PC-3 (cell line): Measurements from ENCODE around the gene TCERG1L. TPM values are rescaled to one million over a fixed set of nuclear protein-coding genes. Genes with fewer than 3 reads are reported as not detected.

ENCODE experiments used
- ATAC-seq: fragments of 200-7000 bp; cut with Tn5 transposase; 2 replicates; pipeline ENCODE4 v1.9.1; 2020; ENCODE audit warnings: mild to moderate bottlenecking, moderate library complexity
- BruUV-seq: library from RNA; stranded (reverse); fragments of 400-500 nt; replicated peaks from 2 replicates; lab custom pipeline; 2021; lab: Mats Ljungman, UMichigan
- CTCF ChIA-PET: fragments of 300-600 bp; sonication (Branson Sonifier 250); formaldehyde crosslinking; loops from one replicate; lab custom pipeline; 2022; ENCODE audit warnings: antibody characterized with exemption; lab: Charles Lee
- POLR2A ChIA-PET: fragments of 300-600 bp; sonication (Branson Sonifier 250); formaldehyde crosslinking; loops from one replicate; lab custom pipeline; 2022; ENCODE audit warnings: antibody characterized with exemption; ENCODE audit not compliant: unreplicated experiment; lab: Charles Lee
- DNase-seq: peaks from one replicate; pipeline ENCODE4 v3.0.0-alpha.2; 2015
- H2AFZ ChIP-seq: fragments of 300-600 bp; sonication (generic); 2 replicates; pipeline ENCODE4 v1.6.0; 2016; ENCODE audit warnings: antibody characterized with exemption, low read length
- H3F3A ChIP-seq: fragments of 300-600 bp; sonication (generic); one replicate; pipeline ENCODE4 v1.6.0; 2017; ENCODE audit warnings: antibody characterized with exemption, low read length, control low read depth, mild to moderate bottlenecking; ENCODE audit not compliant: unreplicated experiment
- H3K27ac ChIP-seq: fragments of 300-600 bp; sonication (generic); 2 replicates; pipeline ENCODE4 v1.5.1; 2016; ENCODE audit warnings: mild to moderate bottlenecking, low read length
- H3K27me3 ChIP-seq: fragments of 300-600 bp; sonication (generic); 2 replicates; pipeline ENCODE4 v1.6.1; 2016; ENCODE audit warnings: low read length, mixed read lengths
- H3K36me3 ChIP-seq: fragments of 300-600 bp; sonication (generic); 2 replicates; pipeline ENCODE4 v1.6.1; 2016; ENCODE audit warnings: low read depth, mixed run types, low read length, mixed read lengths
- H3K4me1 ChIP-seq: fragments of 300-600 bp; sonication (generic); 2 replicates; pipeline ENCODE4 v1.5.1; 2016; ENCODE audit warnings: low read length; ENCODE audit not compliant: insufficient read depth
- H3K4me2 ChIP-seq: fragments of 300-600 bp; sonication (generic); 2 replicates; pipeline ENCODE4 v1.6.0; 2016; ENCODE audit warnings: low read length
- H3K4me3 ChIP-seq: fragments of 300-600 bp; sonication (generic); 2 replicates; pipeline ENCODE4 v1.5.1; 2016; ENCODE audit warnings: mild to moderate bottlenecking, low read length, mixed read lengths
- H3K79me2 ChIP-seq: fragments of 300-600 bp; sonication (generic); 2 replicates; pipeline ENCODE4 v1.6.1; 2017; ENCODE audit warnings: low read length, mixed read lengths
- H3K9ac ChIP-seq: fragments of 300-600 bp; sonication (generic); 2 replicates; pipeline ENCODE4 v1.6.0; 2016; ENCODE audit warnings: mild to moderate bottlenecking, low read length
- H3K9me2 ChIP-seq: fragments of 300-600 bp; sonication (generic); replicated peaks from 2 replicates; pipeline ENCODE4 v1.6.1; 2016; ENCODE audit warnings: mixed run types, low read length, mixed read lengths
- H3K9me3 ChIP-seq: fragments of 300-600 bp; sonication (generic); 2 replicates; pipeline ENCODE4 v1.6.1; 2016; ENCODE audit warnings: low read length, mixed read lengths
- H4K20me1 ChIP-seq: fragments of 300-600 bp; sonication (generic); 2 replicates; pipeline ENCODE4 v1.6.1; 2016; ENCODE audit warnings: low read length, mixed read lengths
- CTCF ChIP-seq: fragments of 300-600 bp; sonication (generic); conservative IDR thresholded peaks from 2 replicates; pipeline ENCODE4 v1.5.1; 2017; ENCODE audit warnings: antibody characterized with exemption, low read depth, mild to moderate bottlenecking, low read length
- EZH2 ChIP-seq: fragments of 300-600 bp; sonication (generic); IDR thresholded peaks from one replicate; pipeline ENCODE4 v1.6.1; 2017; ENCODE audit warnings: antibody characterized with exemption, mild to moderate bottlenecking, low read length; ENCODE audit not compliant: unreplicated experiment
- EZH2phosphoT487 ChIP-seq: fragments of 300-600 bp; sonication (generic); IDR thresholded peaks from 2 replicates; pipeline ENCODE4 v1.6.1; 2018; ENCODE audit warnings: mild to moderate bottlenecking, antibody characterized with exemption, low read length, borderline replicate concordance
- intact Hi-C: fragments of 100-400 bp; cut with micrococcal nuclease; formaldehyde crosslinking; loops from 2 replicates; pipeline ENCODE4 v1.9.0; 2023
- total RNA-seq: library from RNA; depleted of rRNA; stranded (reverse); fragments of >200 nt; gene quantifications from 2 replicates; pipeline ENCODE4 v1.2.3, GENCODE V29; 2014

Gene TCERG1L
- total RNA-seq, 1 experiment from 2014 or later, result not detected

GRCh38 chr10:131129544-131129943 lies 182.0 kb downstream of the TCERG1L start:
- no peaks in the 10 kb centered on the region for H3K36me3 ChIP-seq
- H3K9ac ChIP-seq, result no peak overlapping the region
- POLR2A ChIA-PET, result no interaction called here
- no peaks in the 10 kb centered on the region for H3K9me3 ChIP-seq
- H3F3A ChIP-seq, result no peaks in the 10 kb centered on the region
- no peak overlapping the region for H3K4me3 ChIP-seq
- H3K4me1 ChIP-seq, result no peaks in the 10 kb centered on the region
- no peaks in the 10 kb centered on the region for H3K27me3 ChIP-seq
- no peaks in the 10 kb centered on the region for H3K79me2 ChIP-seq
- no peak overlapping the region for H2AFZ ChIP-seq
- DNase-seq, result no peak
- no peak overlapping the region for H3K4me2 ChIP-seq
- H3K27ac ChIP-seq, result no peak overlapping the region
- TF ChIP-seq EZH2phosphoT487, result no peak
- TF ChIP-seq EZH2, result no peak
- TF ChIP-seq CTCF, result no peak
- no peaks in the 10 kb centered on the region for H4K20me1 ChIP-seq
- no peaks in the 10 kb centered on the region for H3K9me2 ChIP-seq
- no TSS peak for BruUV-seq
- intact Hi-C loops, result no loop called here
- ATAC-seq, result no peak
- CTCF ChIA-PET, result no interaction called here

GRCh38 chr10:131128731-131129130 lies 182.8 kb downstream of the TCERG1L start:
- Histone ChIP-seq H3F3A (no peaks in the 10 kb centered on the region), H4K20me1 (no peaks in the 10 kb centered on the region), H3K9me3 (no peaks in the 10 kb centered on the region), H3K4me1 (no peaks in the 10 kb centered on the region), H3K4me3 (no peak overlapping the region), H3K79me2 (no peaks in the 10 kb centered on the region), H3K9ac (no peak overlapping the region), H3K27me3 (no peaks in the 10 kb centered on the region), H3K27ac (no peak overlapping the region), H3K9me2 (no peaks in the 10 kb centered on the region), H3K4me2 (no peak overlapping the region), H2AFZ (no peak overlapping the region), H3K36me3 (no peaks in the 10 kb centered on the region)
- DNase-seq (no peak), ATAC-seq (no peak)
- TF ChIP-seq CTCF (no peak), EZH2phosphoT487 (no peak), EZH2 (no peak)
- intact Hi-C loops, result no loop called here
- POLR2A ChIA-PET, result no interaction called here
- BruUV-seq, result no TSS peak
- CTCF ChIA-PET, result no interaction called here

- TF ChIP-seq CTCF (no peak), EZH2 (no peak), EZH2phosphoT487 (no peak)
These were observed 183.9 kb downstream of the TCERG1L start for GRCh38 chr10:131127610-131128009.

More at GRCh38 chr10:131127610-131128009, 183.9 kb downstream of the TCERG1L start:
- ChIA-PET CTCF (no interaction called here), POLR2A (no interaction called here)
- DNase-seq, result no peak
- Histone ChIP-seq H3K9me2 (no peaks in the 10 kb centered on the region), H3K4me3 (no peak overlapping the region), H3K4me1 (no peaks in the 10 kb centered on the region), H3K4me2 (no peak overlapping the region), H2AFZ (no peak overlapping the region), H4K20me1 (no peaks in the 10 kb centered on the region), H3K9ac (no peak overlapping the region), H3K36me3 (no peaks in the 10 kb centered on the region), H3K27me3 (no peaks in the 10 kb centered on the region), H3F3A (no peaks in the 10 kb centered on the region), H3K9me3 (no peaks in the 10 kb centered on the region), H3K79me2 (no peaks in the 10 kb centered on the region), H3K27ac (no peak overlapping the region)
- no peak for ATAC-seq
- no TSS peak for BruUV-seq
- intact Hi-C loops, result no loop called here
